Measurements from ENCODE around the gene FREM2.

GRCh38 chr13:38826182-38826813, 139.4 kb downstream of the FREM2 start:
- TF ChIP-seq EZH2phosphoT487 (IDR thresholded peaks at IDR 0.05; ENCODE audit: low read depth, severe bottlenecking, unreplicated experiment): no peak
- TF ChIP-seq, protein P1, sequence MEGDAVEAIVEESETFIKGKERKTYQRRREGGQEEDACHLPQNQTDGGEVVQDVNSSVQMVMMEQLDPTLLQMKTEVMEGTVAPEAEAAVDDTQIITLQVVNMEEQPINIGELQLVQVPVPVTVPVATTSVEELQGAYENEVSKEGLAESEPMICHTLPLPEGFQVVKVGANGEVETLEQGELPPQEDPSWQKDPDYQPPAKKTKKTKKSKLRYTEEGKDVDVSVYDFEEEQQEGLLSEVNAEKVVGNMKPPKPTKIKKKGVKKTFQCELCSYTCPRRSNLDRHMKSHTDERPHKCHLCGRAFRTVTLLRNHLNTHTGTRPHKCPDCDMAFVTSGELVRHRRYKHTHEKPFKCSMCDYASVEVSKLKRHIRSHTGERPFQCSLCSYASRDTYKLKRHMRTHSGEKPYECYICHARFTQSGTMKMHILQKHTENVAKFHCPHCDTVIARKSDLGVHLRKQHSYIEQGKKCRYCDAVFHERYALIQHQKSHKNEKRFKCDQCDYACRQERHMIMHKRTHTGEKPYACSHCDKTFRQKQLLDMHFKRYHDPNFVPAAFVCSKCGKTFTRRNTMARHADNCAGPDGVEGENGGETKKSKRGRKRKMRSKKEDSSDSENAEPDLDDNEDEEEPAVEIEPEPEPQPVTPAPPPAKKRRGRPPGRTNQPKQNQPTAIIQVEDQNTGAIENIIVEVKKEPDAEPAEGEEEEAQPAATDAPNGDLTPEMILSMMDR (IDR thresholded peaks at IDR 0.05; ENCODE audit: poor library complexity): no peak

Data from hepatocyte (in vitro differentiated cells).